ENCODE data around the gene TRAPPC12.
"Not testable (repeated sequence)": the region's sequence is repeated elsewhere in the genome, so short reads cannot be mapped to it uniquely, and the experiment has no call there.

The TRAPPC12 gene

GRCh38 chr2:3488855-3489763, 109.6 kb downstream of the TRAPPC12 start:
- no peak for DNase-seq

GRCh38 chr2:3489764-3490115, 110.2 kb downstream of the TRAPPC12 start:
- no peak for DNase-seq

- no peak for DNase-seq
These were observed 111.0 kb downstream of the TRAPPC12 start for GRCh38 chr2:3490191-3491170.

GRCh38 chr2:3491306-3491705, 111.8 kb downstream of the TRAPPC12 start:
- no peak for DNase-seq

GRCh38 chr2:3491716-3492474, 112.4 kb downstream of the TRAPPC12 start:
- DNase-seq: no peak

GRCh38 chr2:3492475-3492787, 112.9 kb downstream of the TRAPPC12 start:
- DNase-seq: not testable (repeated sequence)

- no peak for DNase-seq
These were observed 113.6 kb downstream of the TRAPPC12 start for GRCh38 chr2:3492951-3493614.

- DNase-seq: no peak
These were observed 114.1 kb downstream of the TRAPPC12 start for GRCh38 chr2:3493615-3494007.

- no peak for DNase-seq
These were observed 115.6 kb downstream of the TRAPPC12 start for GRCh38 chr2:3494984-3495666.

- not testable (repeated sequence) for DNase-seq
These were observed 117.2 kb downstream of the TRAPPC12 start for GRCh38 chr2:3496708-3497080.

GRCh38 chr2:3498783-3499394, 119.4 kb downstream of the TRAPPC12 start:
- no peak for DNase-seq

GRCh38 chr2:3500326-3500899, 120.9 kb downstream of the TRAPPC12 start:
- DNase-seq: no peak

- DNase-seq: no peak
These were observed 123.6 kb downstream of the TRAPPC12 start for GRCh38 chr2:3503046-3503445.

- DNase-seq: no peak
These were observed 124.0 kb downstream of the TRAPPC12 start for GRCh38 chr2:3503483-3503882.

GRCh38 chr2:3504741-3505140, 125.2 kb downstream of the TRAPPC12 start:
- DNase-seq: no peak

GRCh38 chr2:3505771-3506170, 126.3 kb downstream of the TRAPPC12 start:
- no peak for DNase-seq

- DNase-seq: no peak
These were observed 132.6 kb downstream of the TRAPPC12 start for GRCh38 chr2:3512086-3512485.

GRCh38 chr2:3513026-3513810, 133.7 kb downstream of the TRAPPC12 start:
- DNase-seq: no peak

GRCh38 chr2:3515438-3515837, 135.9 kb downstream of the TRAPPC12 start:
- not testable (repeated sequence) for DNase-seq

GRCh38 chr2:3516831-3517230, 137.3 kb downstream of the TRAPPC12 start:
- DNase-seq: no peak
